Trophoblast cell (in vitro differentiated cells and primary cell): ENCODE data around the gene SMPX.

ENCODE experiments used
- DNase-seq, 2 donors: peaks; one replicate each; pipeline ENCODE4 v3.0.0-alpha.2; 2016
- H2AFZ ChIP-seq: 2 replicates; pipeline ENCODE4 v1.6.1; 2013; ENCODE audit warnings: low read length, moderate library complexity, mild to moderate bottlenecking; ENCODE audit not compliant: insufficient read depth, poor library complexity
- H2AK5ac ChIP-seq: 2 replicates; pipeline ENCODE4 v1.6.1; 2013; ENCODE audit warnings: mild to moderate bottlenecking, low read length
- H2BK120ac ChIP-seq: 2 replicates; pipeline ENCODE4 v1.6.1; 2013; ENCODE audit warnings: low read length, mild to moderate bottlenecking, moderate library complexity; ENCODE audit not compliant: insufficient read depth, poor library complexity
- H2BK12ac ChIP-seq: 2 replicates; pipeline ENCODE4 v1.6.1; 2013; ENCODE audit warnings: mild to moderate bottlenecking, low read length, moderate library complexity
- H2BK5ac ChIP-seq: 2 replicates; pipeline ENCODE4 v1.6.1; 2013; ENCODE audit warnings: low read length, low read depth, moderate library complexity, mild to moderate bottlenecking; ENCODE audit not compliant: poor library complexity
- H3K14ac ChIP-seq: 2 replicates; pipeline ENCODE4 v1.6.1; 2013; ENCODE audit warnings: mild to moderate bottlenecking, low read length
- H3K18ac ChIP-seq: 2 replicates; pipeline ENCODE4 v1.6.1; 2013; ENCODE audit warnings: mild to moderate bottlenecking, low read length
- H3K23ac ChIP-seq: 2 replicates; pipeline ENCODE4 v1.6.1; 2013; ENCODE audit warnings: low read length
- H3K27ac ChIP-seq: 2 replicates; pipeline ENCODE4 v1.5.1; 2013; ENCODE audit warnings: low read depth, mild to moderate bottlenecking, inconsistent platforms, low read length, moderate library complexity
- H3K27me3 ChIP-seq: 2 replicates; pipeline ENCODE4 v1.6.1; 2013; ENCODE audit warnings: inconsistent platforms, mild to moderate bottlenecking, low read length, moderate library complexity; ENCODE audit not compliant: insufficient read depth
- H3K36me3 ChIP-seq, 2 experiments: 1 replicate in 1 of 2; 2 replicates in 1 of 2; pipeline ENCODE4 v1.6.1; 2013; ENCODE audit warnings: low read length in 2 of 2, mild to moderate bottlenecking in 2 of 2, moderate library complexity in 1 of 2; ENCODE audit not compliant: insufficient read depth in 2 of 2, control insufficient read depth in 1 of 2
- H3K4ac ChIP-seq: 2 replicates; pipeline ENCODE4 v1.6.1; 2013; ENCODE audit warnings: low read depth, mild to moderate bottlenecking, low read length, moderate library complexity
- H3K4me1 ChIP-seq, 2 experiments: 1 replicate in 1 of 2; 2 replicates in 1 of 2; pipeline ENCODE4 v1.6.1; 2013; ENCODE audit warnings: low read length in 2 of 2, mild to moderate bottlenecking in 2 of 2, moderate library complexity in 1 of 2; ENCODE audit not compliant: insufficient read depth in 2 of 2, control insufficient read depth in 1 of 2
- H3K4me2 ChIP-seq: 2 replicates; pipeline ENCODE4 v1.6.1; 2013; ENCODE audit warnings: inconsistent platforms, mild to moderate bottlenecking, low read length, moderate library complexity
- H3K4me3 ChIP-seq: 2 replicates; pipeline ENCODE4 v1.5.1; 2013; ENCODE audit warnings: mild to moderate bottlenecking, low read depth, low read length, inconsistent platforms
- H3K79me1 ChIP-seq: one replicate; pipeline ENCODE4 v1.6.1; 2013; ENCODE audit warnings: low read length
- H3K79me2 ChIP-seq: 2 replicates; pipeline ENCODE4 v1.6.1; 2013; ENCODE audit warnings: low read length, mild to moderate bottlenecking; ENCODE audit not compliant: control insufficient read depth, insufficient read depth, poor library complexity
- H3K9ac ChIP-seq: 2 replicates; pipeline ENCODE4 v1.6.1; 2013; ENCODE audit warnings: mild to moderate bottlenecking, low read length
- H3K9me3 ChIP-seq: 2 replicates; pipeline ENCODE4 v1.6.1; 2013; ENCODE audit warnings: low read depth, mild to moderate bottlenecking, control low read depth, inconsistent platforms, low read length; ENCODE audit not compliant: insufficient read depth
- H4K12ac ChIP-seq: 2 replicates; pipeline ENCODE4 v1.6.1; 2013; ENCODE audit warnings: low read depth, mild to moderate bottlenecking, low read length, moderate library complexity
- H4K8ac ChIP-seq: 2 replicates; pipeline ENCODE4 v1.6.1; 2013; ENCODE audit warnings: low read depth, mild to moderate bottlenecking, low read length, moderate library complexity
- H4K91ac ChIP-seq: one replicate; pipeline ENCODE4 v1.6.1; 2013; ENCODE audit warnings: low read depth, mild to moderate bottlenecking, low read length, moderate library complexity
- WGBS: extraction: QIAGEN DNeasy Blood & Tissue Kit; methylation state at CpG from one replicate; pipeline ENCODE4 v1.1.7; 2013; ENCODE audit warnings: missing lambda C conversion rate; ENCODE audit not compliant: insufficient read length, insufficient coverage; ENCODE audit errors: extremely low coverage; 5-methylcytosine and 5-hydroxymethylcytosine counted together

SMPX gene

GRCh38 chrX:21656587-21657317, 101.2 kb downstream of the SMPX start:
- Histone ChIP-seq H2AK5ac (no peak overlapping the region), H2BK120ac (no peak overlapping the region), H3K4me3 (no peak overlapping the region), H3K79me2 (no peaks in the 10 kb centered on the region), H3K9ac (no peak overlapping the region), H3K27me3 (no peaks in the 10 kb centered on the region), H3K36me3 (peaks cover 0 to 2% of the 10 kb centered on the region in 2 experiments), H4K91ac (no peak overlapping the region), H3K79me1 (no peaks in the 10 kb centered on the region), H3K27ac (no peak overlapping the region), H2AFZ (no peak overlapping the region), H3K4me2 (no peak overlapping the region), H3K23ac (no peak overlapping the region), H3K4me1 (no peaks in the 10 kb centered on the region), H3K18ac (no peak overlapping the region), H3K14ac (no peak overlapping the region), H2BK5ac (no peak overlapping the region), H4K12ac (no peak overlapping the region), H3K4ac (no peak overlapping the region), H3K9me3 (peaks cover 2% of the 10 kb centered on the region), H4K8ac (no peak overlapping the region), H2BK12ac (no peak overlapping the region)
- no CpG with 5 or more reads among the region's 61 CpGs for WGBS
- DNase-seq: no peak
